Testis (tissue), 2 donors: ENCODE results near the gene SATB1.

ENCODE experiments used
- CTCF ChIP-seq, 3 experiments: fragments of 450-650 bp in 2 of 3; fragments of 200-600 bp in 1 of 3; sonication (generic) in 1 of 3; IDR thresholded peaks; one replicate each; pipeline ENCODE4 v1.5.1; 2016 to 2019; ENCODE audit warnings: antibody characterized with exemption in 3 of 3, mild to moderate bottlenecking in 2 of 3, moderate library complexity in 1 of 3
- POLR2A ChIP-seq: fragments of 450-650 bp; IDR thresholded peaks from one replicate; pipeline ENCODE4 v1.6.1; 2017; ENCODE audit warnings: antibody characterized with exemption, mild to moderate bottlenecking, moderate library complexity

- TF ChIP-seq CTCF (IDR thresholded peaks at IDR 0.05) (no peak), POLR2A (no peak)
Observed at GRCh38 chr3:18338827-18339514, 86.2 kb downstream of the SATB1 start.
